ENCODE data around the gene MMEL1.
"Not testable (repeated sequence)": the region's sequence is repeated elsewhere in the genome, so short reads cannot be mapped to it uniquely, and the experiment has no call there.

MMEL1 gene

DNA sequence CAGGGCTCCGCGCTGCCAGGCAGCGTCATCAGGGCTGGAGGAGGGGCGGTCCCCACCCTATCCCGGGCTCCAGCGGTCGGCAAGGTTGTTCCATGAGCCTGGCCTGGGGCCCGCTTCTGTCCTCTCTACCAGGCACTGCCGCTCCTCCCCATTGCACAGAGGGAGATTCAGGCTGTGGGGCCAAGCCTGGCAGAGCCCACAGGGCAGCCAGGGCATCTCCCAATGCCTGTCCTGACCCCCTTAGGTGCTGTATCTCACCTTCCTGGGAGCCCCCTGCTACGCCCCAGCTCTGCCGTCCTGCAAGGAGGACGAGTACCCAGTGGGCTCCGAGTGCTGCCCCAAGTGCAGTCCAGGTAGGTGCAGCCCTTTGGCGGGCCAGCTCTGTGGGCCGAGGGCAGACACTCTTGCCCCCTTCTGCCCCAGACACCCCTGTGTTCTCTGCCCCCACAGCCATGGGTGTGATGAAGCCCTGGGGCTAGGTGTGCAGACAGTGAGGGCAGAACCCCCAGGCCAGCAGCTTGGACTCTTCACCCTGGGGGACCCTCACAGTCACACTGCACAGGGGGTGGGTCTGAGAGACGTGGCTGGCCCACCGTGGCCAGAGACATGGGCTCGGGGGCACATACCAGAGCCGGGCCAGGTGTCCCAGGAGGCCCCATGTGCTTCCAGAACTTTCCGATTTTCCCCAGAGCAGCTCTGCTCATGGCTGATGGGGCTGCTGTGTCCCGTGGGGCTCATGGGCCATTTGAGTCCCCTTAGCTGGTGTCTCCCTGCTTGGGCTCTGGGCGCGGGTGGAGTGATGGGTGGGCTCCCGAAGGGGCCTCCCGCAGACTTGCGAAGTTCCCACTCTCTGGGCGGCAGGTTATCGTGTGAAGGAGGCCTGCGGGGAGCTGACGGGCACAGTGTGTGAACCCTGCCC lies 75.1 kb downstream of the MMEL1 start:
- DNase-seq (ENCODE audit: low spot score), result no peak

DNA sequence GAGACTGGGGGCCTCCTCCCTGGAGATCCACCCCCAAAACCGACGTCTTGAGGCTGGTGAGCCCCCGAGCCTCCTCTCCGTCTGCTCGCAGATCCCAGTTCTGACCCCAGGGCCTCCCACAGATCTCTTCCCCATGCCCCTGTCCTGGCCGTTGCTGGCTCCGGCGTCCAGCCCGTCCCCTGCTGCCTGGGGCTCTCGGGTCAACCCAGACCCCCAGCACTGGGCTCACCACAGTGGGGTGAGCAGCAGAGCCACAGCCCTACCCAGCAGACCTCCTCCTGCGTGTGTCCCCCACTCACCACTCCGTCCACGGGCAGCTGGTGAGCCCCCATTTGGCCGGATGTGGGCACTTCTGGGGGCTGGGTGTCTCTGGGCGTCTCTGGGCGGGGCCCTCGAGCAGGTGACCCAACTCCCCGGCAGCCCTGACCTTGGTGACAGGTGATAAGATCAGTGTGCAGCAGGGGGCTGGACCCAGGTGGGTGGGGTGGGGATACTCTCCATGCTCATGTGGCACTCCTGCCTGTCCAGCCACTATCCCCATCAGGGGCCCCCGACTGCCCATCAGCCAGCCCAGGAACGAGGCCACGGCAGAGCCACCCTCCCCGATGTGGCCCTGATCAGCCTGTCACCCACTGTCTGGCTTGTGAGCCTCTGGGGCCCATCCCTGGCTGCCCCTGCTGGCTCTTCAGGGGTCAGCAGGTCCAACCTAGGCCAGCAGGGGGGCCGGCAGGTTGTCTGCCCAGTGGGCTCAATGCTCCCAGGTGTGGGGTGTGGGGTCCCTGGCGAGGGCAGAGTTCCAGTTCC lies 75.9 kb downstream of the MMEL1 start:
- DNase-seq (ENCODE audit: low spot score), result no peak

DNA sequence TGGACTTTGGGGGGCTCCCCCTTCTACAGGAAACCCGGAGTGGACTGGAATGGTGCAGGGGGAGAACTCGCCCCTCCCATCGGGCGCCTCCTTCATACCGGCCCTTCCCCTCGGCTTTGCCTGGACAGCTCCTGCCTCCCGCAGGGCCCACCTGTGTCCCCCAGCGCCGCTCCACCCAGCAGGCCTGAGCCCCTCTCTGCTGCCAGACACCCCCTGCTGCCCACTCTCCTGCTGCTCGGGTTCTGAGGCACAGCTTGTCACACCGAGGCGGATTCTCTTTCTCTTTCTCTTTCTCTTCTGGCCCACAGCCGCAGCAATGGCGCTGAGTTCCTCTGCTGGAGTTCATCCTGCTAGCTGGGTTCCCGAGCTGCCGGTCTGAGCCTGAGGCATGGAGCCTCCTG lies 76.5 kb downstream of the MMEL1 start, which contains the start of gene TNFRSF14:
Gene TNFRSF14 (plus strand): TSS at position 95 of the 401 bp plus-strand sequence. CDS start 294 bp downstream, at position 389.
- peak; percentile 63 for DNase-seq (ENCODE audit: low spot score)

DNA sequence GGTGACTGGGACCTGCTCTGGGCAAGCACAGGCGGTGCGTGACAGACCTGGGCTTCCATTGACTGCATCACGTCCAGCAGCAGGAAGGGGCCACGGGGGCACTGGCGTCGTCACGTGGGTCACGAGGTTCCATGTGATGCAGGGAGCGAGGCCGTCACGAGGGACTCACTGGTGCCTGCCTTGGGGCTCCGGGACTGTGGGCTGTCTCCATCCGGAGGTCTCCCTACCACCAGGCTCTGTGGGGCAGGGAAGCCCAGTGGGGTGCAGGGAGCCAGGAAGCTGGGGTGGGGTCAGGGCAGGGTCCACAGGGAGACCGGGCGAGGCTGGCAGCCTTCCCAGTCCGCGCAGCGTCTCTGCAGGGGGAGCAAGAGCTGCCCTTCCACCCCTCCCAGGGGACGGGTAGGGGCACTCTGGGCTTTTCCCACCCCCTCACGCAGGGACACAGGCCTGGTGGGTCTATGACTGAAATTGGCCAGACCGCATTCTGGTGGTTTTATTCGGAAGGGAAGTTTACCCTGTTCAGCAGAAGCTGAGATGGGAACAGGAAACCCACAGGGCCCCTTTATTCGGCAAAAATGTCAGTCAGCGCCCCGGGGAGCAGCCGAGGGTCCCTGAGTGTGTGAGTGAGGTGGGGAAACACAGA lies 77.1 kb downstream of the MMEL1 start:
- peak; percentile 67 for DNase-seq (ENCODE audit: low spot score)

DNA sequence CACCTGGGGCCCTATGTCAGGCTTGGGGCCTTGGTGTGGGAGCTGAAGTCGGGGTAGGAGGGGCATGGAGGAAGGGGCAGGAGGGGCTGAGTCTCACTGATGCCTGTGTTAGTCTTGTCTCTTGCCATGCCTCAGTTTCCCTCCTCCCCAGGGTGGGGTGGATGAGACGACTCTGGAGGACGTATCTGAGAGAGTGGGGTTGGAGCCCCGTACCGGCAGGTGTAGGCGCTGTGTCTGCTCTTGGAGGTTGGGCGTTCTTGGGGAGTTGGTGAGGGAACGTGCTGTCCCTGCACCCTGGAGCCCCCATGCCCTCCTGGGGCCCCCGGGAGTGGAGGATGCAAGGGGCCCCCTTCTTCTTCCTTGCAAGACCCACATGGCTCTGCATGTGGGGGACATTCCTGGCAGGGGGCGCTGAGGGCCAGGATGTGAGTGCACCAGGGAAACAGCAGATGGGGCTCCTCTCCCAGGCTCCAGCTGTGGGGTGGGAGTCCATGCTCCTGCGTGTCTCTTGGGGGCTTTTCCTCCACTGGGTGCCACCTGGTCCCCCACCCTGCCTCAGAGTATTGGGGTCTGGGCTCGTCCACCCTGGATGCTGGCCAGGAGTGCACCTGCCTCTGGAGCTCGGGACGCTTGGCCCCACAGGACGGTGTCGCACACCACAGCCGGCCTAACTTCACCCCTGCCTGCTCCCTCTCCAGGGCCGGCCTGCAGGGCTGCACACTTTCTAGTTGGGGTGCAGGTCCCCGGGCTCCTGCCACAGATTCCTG lies 78.0 kb downstream of the MMEL1 start:
- DNase-seq (ENCODE audit: low spot score), result no peak

DNA sequence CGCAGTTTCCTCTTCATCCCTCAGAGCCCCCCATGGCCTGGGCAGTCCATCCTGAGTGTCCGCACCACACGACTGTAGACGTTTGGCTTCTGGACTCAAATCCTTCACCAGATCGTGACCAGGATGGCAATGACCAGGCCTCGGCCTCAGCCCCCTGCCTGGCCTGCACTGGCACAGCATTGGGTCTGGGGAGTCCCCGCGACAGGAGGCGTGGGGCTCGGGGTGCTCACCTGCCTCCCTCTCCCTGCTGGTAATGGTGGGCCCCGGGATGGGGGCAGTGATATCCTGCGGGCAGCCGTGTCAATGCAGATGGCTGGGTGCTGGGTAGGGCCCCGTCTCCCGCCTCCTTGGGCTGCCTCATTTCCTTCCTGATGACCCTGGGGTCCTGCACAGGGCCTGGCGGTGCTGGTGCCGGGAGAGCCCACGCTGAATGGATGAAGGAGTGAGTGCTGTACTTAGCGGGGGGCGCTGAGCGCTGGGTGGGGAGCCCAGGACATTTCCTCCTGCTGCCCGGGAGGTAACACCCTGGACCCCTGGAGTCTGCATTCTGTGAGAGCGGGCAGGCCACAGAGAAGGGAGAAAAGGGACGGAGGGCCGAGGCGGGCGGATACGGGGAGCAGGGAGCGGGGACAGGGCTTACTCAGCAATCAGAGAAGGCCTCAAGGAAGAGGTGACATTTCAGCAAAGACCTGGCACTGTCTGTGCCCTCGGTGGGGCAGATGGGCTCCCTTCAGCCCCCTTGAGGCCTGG lies 78.8 kb downstream of the MMEL1 start:
- no peak for DNase-seq (ENCODE audit: low spot score)

DNA sequence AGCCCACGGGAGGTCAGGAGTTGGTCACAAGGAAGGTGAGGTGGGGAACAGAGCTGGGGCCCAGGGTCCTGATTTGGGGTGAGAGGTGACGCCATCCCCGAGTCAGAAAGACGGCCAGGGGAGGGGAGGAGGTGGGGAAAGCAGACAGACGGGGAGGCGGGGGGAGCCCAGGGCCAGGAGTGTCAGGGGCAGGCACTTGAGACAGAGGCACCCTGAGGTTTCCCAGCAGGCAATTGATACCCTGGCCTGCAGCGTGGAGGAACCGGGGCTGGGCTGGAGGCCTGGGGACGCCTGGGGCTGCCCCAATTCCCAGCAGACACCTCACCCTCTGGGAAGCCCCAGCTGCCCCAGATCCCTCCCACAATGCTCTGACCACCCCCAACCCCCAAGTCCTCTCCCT lies 79.7 kb downstream of the MMEL1 start:
- not testable (repeated sequence) for DNase-seq (ENCODE audit: low spot score)

DNA sequence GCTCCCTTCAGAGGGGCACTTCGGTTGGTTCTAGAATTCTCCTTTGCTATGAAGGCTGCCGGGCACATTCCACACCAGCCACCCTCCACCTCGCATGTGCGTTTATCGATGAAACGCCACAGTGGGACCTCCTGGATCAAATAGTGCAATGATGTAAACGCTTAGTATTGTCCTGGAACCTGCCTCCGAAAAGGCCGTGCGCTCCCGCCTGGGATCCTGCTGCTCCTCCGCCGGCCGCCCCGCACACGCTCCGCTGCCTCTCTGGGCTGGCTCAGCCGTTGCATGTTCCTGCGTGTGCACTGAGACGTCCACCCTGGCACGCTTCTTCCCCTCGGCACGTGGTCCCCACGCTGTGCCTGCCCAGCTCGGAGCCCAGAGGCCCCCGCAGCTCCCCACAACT lies 80.6 kb downstream of the MMEL1 start:
- DNase-seq (ENCODE audit: low spot score), result no peak

DNA sequence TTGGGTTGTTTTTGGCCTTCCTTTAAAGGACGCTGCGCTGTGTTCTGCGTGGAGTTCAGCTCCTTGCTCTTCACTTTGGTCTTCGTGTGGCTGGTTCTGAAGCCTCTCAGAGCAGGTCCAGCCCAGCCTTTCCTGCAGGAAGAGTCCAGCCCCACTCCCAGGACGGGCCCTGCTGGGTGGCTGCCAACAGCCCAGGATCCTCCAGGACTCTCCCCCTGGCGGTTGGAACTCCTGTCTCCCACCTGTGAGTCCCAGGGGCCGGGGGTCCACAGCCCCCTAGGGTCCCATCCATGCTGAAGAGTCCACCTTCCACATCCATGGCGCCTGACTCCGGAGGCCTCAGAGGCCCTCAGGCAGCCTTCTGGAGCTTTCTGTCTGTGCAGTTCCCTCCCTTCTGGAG lies 81.3 kb downstream of the MMEL1 start:
- DNase-seq (ENCODE audit: low spot score), result not testable (repeated sequence)

DNA sequence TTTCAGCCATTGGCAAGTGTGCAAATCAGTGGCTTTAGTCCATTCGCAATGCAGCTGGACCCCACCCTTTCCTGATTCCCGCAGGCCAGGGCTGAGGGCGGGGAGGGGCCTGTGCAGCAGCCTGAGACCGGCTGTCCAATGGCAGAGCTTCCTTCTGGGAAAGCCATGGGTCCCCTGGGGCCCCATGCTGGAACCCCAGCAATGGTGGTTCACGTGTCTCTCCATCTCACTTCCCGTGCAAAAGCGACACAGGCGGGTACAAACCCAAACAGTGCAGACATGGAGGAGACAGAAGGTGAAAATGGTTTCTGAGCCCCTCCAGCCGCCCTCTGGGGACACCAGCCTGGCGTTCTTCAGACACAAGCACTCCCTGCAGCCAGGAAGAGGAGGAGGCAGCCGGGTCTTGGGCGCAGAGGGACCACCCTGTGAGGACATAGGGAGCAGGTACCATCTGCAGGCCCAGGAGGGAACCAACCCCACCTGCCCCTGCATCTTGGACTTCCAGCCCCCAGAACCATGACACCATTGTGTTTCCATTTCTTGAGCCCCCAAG lies 82.4 kb downstream of the MMEL1 start:
- DNase-seq (ENCODE audit: low spot score), result not testable (repeated sequence)

DNA sequence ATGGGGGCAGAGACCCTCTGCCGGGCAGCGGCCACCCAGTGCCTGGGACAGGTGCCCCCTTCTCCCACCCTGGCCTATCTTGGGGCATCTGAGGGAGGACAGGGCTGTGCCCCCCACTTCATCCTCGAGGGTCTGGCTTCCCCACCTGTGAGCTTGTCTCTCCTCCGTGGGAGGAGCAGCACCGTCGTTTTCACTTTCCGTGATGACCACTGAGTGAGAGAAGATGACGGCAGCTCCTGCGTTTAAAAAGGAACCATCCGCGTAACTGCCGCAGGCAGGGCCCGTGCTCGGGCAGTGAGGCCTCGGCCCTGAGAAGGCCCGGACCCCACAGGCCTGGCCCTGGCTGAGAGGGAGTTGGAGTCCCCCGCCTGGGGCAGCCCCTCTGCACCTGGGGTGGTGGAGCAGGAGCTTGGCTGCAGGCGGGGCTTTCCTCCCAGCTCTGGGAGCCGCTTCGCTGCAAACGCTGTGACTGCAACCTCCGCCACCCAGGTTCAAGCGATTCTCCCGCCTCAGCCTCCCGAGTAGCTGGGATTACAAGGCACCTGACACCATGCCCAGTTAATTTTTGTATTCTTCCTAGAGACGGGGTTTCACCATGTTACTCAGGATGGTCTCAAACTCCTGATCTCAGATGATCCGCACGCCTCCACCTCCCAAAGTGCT lies 83.3 kb downstream of the MMEL1 start:
- DNase-seq (ENCODE audit: low spot score), result not testable (repeated sequence)

DNA sequence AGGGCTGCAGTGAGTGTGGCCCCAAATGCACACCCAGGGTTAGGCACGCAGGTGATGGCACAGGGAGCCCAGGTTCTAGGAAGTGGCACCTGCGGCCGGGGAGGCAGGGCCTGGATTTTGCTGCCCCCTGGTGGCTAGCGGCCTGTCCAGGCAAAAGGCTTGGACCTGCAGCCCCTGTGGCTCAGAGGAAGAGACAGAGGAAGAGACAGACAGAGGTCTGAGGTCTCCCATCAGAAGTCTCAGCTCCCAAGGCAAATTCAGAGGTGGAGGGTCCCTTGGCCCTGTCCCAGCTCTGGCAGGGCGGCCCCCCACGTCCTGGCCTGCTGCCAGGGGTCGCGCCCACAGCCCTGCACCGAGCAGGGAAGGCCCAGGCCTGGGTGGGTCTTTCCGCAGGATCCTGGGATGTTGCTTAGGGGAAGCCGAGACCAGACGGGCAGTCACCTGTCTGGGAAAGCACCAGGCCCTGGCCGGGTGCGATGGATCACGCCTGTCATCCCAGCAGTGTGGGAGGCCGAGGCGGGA lies 84.7 kb downstream of the MMEL1 start:
- DNase-seq (ENCODE audit: low spot score), result peak; percentile 89

DNA sequence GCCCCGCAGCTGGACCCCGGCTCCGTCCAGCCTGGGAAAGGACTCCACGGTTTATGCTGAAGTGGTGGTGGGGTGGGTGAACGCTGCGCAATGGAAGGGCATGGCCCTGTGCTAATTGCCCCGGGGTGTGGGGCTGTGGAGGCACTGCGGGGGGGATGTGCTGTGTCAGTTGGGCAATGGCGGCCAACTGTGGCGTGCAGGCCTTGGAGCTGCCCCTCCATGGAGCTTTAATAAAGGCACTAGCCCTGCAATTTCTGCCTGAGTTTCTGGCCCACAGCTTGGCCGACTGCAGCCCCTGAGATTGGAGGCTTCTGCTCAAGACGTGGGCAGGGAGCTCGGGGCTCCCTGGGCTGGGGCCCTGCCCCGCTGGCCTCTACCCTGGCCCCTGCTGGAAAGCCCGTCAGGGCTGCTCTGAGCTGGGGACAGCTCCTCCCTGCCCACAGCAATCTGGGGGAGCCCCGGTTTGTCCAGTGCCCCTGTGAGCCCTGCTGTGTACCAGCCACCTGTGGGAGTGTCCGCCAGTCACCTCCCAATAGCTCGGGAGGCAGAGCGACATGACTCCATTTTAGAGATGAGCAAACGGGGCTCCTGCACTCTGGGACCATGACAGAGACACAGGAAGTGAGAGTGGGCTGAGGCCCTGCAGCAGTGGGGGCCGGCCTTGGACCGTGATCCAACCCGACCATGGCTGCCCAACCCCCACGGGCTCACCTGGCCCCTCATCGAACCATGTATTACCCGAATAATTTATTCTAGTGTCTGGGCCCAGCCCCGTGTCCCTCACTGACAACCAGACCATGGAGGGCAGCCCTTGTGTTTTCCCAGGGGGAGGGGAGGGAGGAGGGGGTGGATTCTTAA lies 85.4 kb downstream of the MMEL1 start:
- no peak for DNase-seq (ENCODE audit: low spot score)

DNA sequence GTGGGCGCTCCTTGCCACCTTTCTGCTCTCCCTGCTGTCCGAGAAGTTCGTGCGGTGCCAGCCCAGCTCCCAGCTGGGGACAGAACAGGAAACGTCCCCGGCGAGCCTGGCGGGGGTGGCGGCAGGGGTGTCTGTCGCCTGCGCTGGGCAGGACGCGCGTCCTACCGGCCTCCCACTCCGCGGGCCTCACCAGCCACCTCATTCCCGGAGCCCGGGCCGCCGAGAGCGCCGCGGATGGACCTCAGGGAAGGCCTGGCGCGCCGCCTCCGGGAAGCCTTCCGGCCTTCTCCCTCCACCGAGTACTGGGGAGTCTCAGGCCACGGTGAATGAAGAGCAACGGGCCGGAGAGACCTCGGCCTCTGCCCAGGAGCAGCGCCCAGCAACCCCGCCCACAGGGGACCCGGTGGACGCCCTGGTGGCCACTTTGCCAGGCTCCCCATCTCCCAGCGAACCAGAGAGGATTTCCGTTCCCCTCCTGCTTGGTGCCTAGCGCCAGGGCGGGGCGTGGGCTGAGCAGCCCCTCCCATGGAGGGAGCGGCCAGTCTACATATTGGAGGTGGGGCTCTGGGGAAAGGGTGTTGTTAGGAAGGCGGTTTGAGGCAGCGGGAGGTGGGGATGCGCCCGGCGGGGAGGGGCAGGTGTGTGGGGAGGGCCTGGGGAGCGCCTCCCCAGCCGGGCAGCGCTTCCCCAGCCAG lies 86.2 kb downstream of the MMEL1 start:
- peak; percentile 82 for DNase-seq (ENCODE audit: low spot score)

DNA sequence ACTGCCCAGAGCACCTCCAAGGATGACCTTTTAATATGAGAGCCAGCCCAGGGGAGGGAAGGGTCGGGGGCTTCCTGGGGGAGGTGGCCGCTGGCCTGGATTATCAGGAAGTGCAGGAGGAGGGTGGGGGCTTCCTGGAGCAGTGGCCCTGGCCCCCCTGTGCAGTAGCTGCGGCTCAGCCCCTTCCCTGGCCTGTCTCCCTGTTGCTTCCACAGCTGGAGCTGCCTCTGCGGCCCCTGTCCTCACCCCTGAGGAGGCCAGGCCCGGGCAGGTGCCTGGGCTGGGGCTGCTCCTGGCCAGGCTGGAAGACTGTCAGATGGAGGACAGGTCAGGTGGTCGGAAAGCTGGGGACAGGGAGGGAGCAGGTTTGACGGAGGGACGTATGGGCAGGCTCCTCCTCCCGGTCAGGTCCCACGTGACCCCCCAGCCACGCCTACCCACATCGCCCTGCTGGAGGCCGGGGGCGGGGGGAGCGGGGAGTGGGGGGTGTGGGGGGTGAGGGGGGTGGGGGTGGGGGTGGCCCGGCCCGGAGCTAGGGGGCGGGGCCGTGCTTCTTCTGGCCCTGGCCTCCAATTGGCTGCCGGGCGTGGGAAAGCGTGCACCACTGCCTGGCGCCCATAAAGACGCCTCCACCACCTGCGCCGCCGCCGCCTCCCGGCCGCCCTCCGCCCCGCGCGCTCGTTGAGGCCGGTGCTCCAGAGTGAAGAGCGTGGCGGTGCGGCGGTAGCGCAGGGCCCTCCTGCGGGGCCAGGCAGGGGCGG lies 86.9 kb downstream of the MMEL1 start:
- peak; percentile 92 for DNase-seq (ENCODE audit: low spot score)

DNA sequence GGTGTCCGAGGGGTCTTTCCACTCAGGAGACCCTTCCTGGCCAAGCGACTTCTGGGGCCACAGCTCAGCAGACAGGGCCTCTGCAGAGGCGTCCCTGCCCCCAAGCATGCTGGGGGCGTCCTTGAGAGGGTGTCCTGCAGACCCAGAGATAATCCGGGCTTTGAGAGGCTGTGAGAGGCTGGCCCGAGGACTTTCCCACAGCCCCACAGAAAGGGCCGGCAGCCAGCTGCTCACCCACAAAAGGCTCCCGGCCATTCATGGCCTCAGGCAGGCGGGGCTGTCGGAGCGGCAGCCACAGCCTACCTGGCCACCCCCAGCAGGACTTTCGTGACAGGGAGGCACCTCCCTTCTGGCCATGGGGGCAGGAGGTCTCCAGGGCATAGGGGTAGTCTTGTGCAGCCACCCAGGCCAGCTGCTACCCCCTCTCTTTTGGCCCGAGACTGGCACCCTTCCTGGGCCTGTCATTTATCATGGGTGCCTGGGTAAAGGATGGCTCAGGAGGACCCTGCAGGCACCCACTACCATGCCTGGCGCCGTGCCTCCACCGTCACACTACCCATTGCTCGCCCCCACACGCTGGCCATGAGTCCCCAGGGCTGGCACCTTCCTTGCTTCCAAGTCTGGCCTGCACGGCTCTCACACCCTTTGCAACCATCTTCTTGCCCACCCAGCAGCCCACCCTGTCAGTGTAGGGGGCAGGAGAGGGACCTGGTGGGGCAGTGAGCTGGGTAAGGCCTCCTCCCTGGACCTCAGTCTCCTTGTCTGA lies 87.8 kb downstream of the MMEL1 start:
- no peak for DNase-seq (ENCODE audit: low spot score)

Data from Ammon's horn (tissue), 1 donor.